Measurements from ENCODE around the gene CALR. TPM values are rescaled to one million over a fixed set of nuclear protein-coding genes. Genes with fewer than 3 reads are reported as not detected.
"Not testable (repeated sequence)": the region's sequence is repeated elsewhere in the genome, so short reads cannot be mapped to it uniquely, and the experiment has no call there.

The CALR gene
- total and polyA plus RNA-seq, 2 experiments from 2014 or later, result 1,015 to 1,238 TPM

DNA sequence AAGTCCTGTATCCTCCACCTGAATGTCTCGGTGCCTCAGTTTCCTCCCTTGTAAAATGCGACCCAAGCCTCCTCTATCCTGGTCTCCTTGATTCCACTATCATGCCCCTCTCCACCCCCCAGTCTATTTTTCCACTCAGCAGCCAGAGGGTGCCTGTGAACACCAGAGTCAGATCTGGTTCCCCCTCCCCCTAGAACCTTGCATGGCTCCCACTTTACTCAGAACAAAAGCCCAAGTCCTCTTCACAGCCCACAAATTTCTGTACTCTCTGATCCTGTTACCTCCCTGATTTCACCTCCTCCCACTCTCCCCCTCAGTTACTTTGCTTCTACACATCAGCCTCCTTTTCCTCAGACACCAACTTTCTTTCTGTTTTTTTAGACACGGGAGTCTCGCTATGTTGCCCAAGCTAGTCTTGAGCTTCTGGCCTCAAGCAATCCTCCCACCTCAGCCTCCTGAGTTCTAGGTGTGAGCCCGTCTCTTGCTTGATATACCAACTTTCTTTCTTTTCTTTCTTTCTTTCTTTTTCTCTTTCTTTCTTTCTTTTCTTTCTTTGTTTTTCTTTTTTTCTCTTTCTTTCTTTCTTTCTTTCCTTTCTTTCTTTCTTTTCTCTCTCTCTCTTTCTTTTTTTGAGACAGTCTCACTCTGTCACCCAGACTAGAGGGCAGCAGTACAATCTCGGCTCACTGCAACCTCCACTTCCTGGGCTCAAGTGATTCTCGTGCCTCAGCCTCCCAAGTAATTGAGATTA lies 31.8 kb downstream of the CALR start:
- in situ Hi-C loops (cut with MboI), result loop anchor here (10.0 to 25.0 kb wide), 2 partner anchors 295 to 617 kb away; no protein-coding TSS in a partner anchor
- Histone ChIP-seq H3K9me2 (ENCODE audit: insufficient read depth) (no peaks in the 10 kb centered on the region), H3K4me3 (no peak overlapping the region), H3K36me3 (ENCODE audit: low read depth) (no peaks in the 10 kb centered on the region), H3K79me2 (ENCODE audit: insufficient read depth) (no peaks in the 10 kb centered on the region), H2AFZ (no peak overlapping the region), H3K27ac (no peak overlapping the region), H3K9ac (no peak overlapping the region), H4K20me1 (ENCODE audit: insufficient read depth) (no peaks in the 10 kb centered on the region), H3K9me3 (ENCODE audit: low read depth) (no peaks in the 10 kb centered on the region), H3K4me2 (ENCODE audit: unreplicated experiment) (no peak overlapping the region), H3F3A (ENCODE audit: insufficient read depth) (peaks cover 9% of the 10 kb centered on the region; the same call in 1 of the 2 replicates), H3K4me1 (ENCODE audit: insufficient read depth) (peaks cover 14% of the 10 kb centered on the region), H3K27me3 (replicated peaks; ENCODE audit: insufficient read depth) (no peaks in the 10 kb centered on the region)
- 96 to 99% methylated on average over 7 of the region's 7 CpGs for WGBS, 2 experiments (ENCODE audit: low coverage in 1 of 2, low lambda C conversion rate in 2 of 2, missing lambda C conversion rate in 2 of 2)
- TF ChIP-seq EZH2phosphoT487 (IDR thresholded peaks at IDR 0.05; ENCODE audit: insufficient read depth, low read depth) (no peak), EZH2 (IDR thresholded peaks at IDR 0.05; ENCODE audit: insufficient read depth, poor library complexity, severe bottlenecking) (no peak)
- no peak for DNase-seq

DNA sequence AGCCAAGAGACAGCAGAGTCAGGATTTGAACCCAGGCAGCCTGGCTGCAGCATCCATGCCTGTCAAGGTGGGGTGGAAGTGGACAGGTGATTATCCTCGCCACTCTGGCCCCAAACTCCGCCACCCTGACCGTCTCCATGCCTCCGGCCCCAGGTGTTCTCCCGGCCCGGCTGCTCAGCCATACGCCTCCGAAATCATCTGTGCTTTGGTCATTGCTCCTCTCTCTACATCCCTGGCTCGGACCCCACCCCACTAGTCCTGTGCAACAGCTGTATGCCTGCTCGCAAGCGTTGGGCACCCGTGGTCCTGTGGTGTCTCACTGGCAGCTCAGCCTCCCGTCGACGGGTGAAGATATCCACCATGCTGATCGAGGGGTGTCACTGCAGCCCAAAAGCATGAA lies 34.8 kb downstream of the CALR start:
- Histone ChIP-seq H3K4me1 (ENCODE audit: insufficient read depth) (peaks cover 7% of the 10 kb centered on the region), H2AFZ (no peak overlapping the region), H4K20me1 (ENCODE audit: insufficient read depth) (no peaks in the 10 kb centered on the region), H3K79me2 (ENCODE audit: insufficient read depth) (no peaks in the 10 kb centered on the region), H3K4me3 (no peak overlapping the region), H3K27ac (no peak overlapping the region), H3K9me3 (ENCODE audit: low read depth) (no peaks in the 10 kb centered on the region), H3K9me2 (ENCODE audit: insufficient read depth) (no peaks in the 10 kb centered on the region), H3K4me2 (ENCODE audit: unreplicated experiment) (no peak overlapping the region), H3K36me3 (ENCODE audit: low read depth) (no peaks in the 10 kb centered on the region), H3F3A (ENCODE audit: insufficient read depth) (no peaks in the 10 kb centered on the region), H3K9ac (no peak overlapping the region), H3K27me3 (replicated peaks; ENCODE audit: insufficient read depth) (no peaks in the 10 kb centered on the region)
- in situ Hi-C loops (cut with MboI), result loop anchor here (10.0 to 25.0 kb wide), 2 partner anchors 292 to 614 kb away; no protein-coding TSS in a partner anchor
- TF ChIP-seq EZH2phosphoT487 (IDR thresholded peaks at IDR 0.05; ENCODE audit: insufficient read depth, low read depth) (no peak), EZH2 (IDR thresholded peaks at IDR 0.05; ENCODE audit: insufficient read depth, poor library complexity, severe bottlenecking) (no peak)
- DNase-seq, result no peak
- 48 to 51% methylated on average over 16 of the region's 16 CpGs for WGBS, 2 experiments (ENCODE audit: low coverage in 1 of 2, low lambda C conversion rate in 2 of 2, missing lambda C conversion rate in 2 of 2)

DNA sequence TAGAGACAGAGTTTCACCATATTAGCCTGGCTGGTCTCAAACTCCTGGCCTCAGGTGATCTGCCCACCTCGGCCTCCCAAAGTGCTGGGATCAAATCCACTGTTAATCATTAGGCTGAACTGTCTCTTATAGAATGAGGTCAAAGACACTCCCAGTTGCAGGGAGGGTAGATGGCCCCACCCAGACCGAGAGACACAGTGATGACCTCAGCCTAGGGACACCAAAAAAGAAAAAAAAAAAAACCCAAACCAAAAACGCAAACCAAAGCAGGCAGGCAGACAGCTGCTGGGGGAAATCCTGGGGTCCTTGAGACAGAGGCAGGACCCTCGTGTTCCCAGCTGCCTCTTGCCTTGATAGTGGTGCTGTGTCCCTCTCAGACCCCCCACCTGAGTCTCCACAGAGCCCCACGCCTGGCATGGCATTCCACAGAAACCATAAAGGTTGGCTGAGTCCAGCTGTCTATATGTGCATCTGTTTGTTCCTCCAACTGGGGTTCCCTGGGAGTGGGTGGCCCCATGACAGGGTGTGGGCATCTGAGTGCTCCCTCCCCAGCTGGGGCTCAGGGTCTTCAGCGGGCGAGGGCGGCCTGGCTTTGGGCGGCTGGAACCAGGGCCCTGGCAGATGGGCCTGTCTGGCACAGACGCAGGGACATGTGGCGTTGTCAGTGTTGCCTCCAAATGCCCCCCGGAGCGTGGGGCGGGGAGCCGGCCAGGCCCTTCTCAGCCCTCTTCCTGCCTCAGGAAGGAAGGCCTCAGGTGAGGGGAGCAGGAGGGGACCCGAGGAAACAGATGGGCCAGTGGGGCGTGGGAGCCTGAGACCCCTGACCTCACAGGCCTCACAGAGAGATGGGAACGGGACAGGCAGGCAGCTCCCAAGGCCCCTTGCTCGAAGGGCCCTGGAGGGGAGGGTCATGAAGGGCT lies 36.2 kb downstream of the CALR start:
- Histone ChIP-seq H3K27me3 (replicated peaks; ENCODE audit: insufficient read depth) (no peaks in the 10 kb centered on the region), H3K9me3 (ENCODE audit: low read depth) (no peaks in the 10 kb centered on the region), H3K27ac (no peak overlapping the region), H3K9me2 (ENCODE audit: insufficient read depth) (no peaks in the 10 kb centered on the region), H3K79me2 (ENCODE audit: insufficient read depth) (no peaks in the 10 kb centered on the region), H3K4me1 (ENCODE audit: insufficient read depth) (peaks cover 3% of the 10 kb centered on the region), H3K9ac (no peak overlapping the region), H3K4me3 (no peak overlapping the region), H4K20me1 (ENCODE audit: insufficient read depth) (no peaks in the 10 kb centered on the region), H3K4me2 (ENCODE audit: unreplicated experiment) (no peak overlapping the region), H2AFZ (no peak overlapping the region), H3K36me3 (ENCODE audit: low read depth) (no peaks in the 10 kb centered on the region), H3F3A (ENCODE audit: insufficient read depth) (no peaks in the 10 kb centered on the region)
- in situ Hi-C loops (cut with MboI), result loop anchor here (10.0 to 25.0 kb wide), 2 partner anchors 290 to 613 kb away; no protein-coding TSS in a partner anchor
- peak; percentile 51 for DNase-seq
- TF ChIP-seq EZH2phosphoT487 (IDR thresholded peaks at IDR 0.05; ENCODE audit: insufficient read depth, low read depth), result no peak
- no peak for TF ChIP-seq EZH2 (IDR thresholded peaks at IDR 0.05; ENCODE audit: insufficient read depth, poor library complexity, severe bottlenecking)
- 58 to 66% methylated on average over 18 to 19 of the region's 19 CpGs for WGBS, 2 experiments (ENCODE audit: low coverage in 1 of 2, low lambda C conversion rate in 2 of 2, missing lambda C conversion rate in 2 of 2)

DNA sequence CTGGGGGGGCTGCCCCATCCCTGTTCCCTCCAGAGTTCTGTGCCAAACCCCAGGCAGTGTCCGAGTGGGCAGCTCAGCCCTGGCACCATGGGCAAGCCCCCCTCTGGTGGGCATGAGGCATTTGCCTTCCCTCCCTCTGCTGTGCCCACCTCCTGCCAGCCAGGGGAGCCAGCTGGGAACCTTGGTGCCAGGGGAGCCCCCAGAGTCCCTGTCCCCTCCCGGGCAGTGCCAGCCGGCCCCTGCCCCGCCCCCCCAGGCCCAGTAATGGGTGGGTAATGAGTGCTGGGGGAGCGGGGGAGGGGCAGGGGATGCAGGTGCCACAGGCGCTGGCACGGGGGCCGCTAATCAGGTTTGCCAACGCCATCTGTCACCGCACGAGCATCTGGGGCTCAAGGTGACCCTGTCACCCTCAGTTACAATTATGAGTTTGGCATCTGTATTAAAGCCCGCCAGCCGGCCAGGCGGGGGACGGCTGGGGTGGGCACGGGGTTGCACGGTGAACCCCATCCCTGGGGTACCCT lies 36.9 kb downstream of the CALR start:
- no peaks in the 10 kb centered on the region for H3K4me1 ChIP-seq (ENCODE audit: insufficient read depth)
- H3K9me3 ChIP-seq (ENCODE audit: low read depth), result no peaks in the 10 kb centered on the region
- no peaks in the 10 kb centered on the region for H3K36me3 ChIP-seq (ENCODE audit: low read depth)
- H3K79me2 ChIP-seq (ENCODE audit: insufficient read depth), result no peaks in the 10 kb centered on the region
- no peak overlapping the region for H3K4me3 ChIP-seq
- H2AFZ ChIP-seq, result no peak overlapping the region
- no peak overlapping the region for H3K27ac ChIP-seq
- TF ChIP-seq EZH2 (IDR thresholded peaks at IDR 0.05; ENCODE audit: insufficient read depth, poor library complexity, severe bottlenecking) (no peak), EZH2phosphoT487 (IDR thresholded peaks at IDR 0.05; ENCODE audit: insufficient read depth, low read depth) (no peak)
- no peaks in the 10 kb centered on the region for H4K20me1 ChIP-seq (ENCODE audit: insufficient read depth)
- no peak overlapping the region for H3K9ac ChIP-seq
- H3K4me2 ChIP-seq (ENCODE audit: unreplicated experiment), result no peak overlapping the region
- in situ Hi-C loops (cut with MboI), result loop anchor here (10.0 kb wide), 1 partner anchor 290 kb away; no protein-coding TSS in a partner anchor
- H3K27me3 ChIP-seq (replicated peaks; ENCODE audit: insufficient read depth), result no peaks in the 10 kb centered on the region
- H3K9me2 ChIP-seq (ENCODE audit: insufficient read depth), result no peaks in the 10 kb centered on the region
- DNase-seq, result no peak
- WGBS, 2 experiments (ENCODE audit: low coverage in 1 of 2, low lambda C conversion rate in 2 of 2, missing lambda C conversion rate in 2 of 2), result 77 to 91% methylated on average over 7 to 17 of the region's 17 CpGs
- H3F3A ChIP-seq (ENCODE audit: insufficient read depth), result no peaks in the 10 kb centered on the region

DNA sequence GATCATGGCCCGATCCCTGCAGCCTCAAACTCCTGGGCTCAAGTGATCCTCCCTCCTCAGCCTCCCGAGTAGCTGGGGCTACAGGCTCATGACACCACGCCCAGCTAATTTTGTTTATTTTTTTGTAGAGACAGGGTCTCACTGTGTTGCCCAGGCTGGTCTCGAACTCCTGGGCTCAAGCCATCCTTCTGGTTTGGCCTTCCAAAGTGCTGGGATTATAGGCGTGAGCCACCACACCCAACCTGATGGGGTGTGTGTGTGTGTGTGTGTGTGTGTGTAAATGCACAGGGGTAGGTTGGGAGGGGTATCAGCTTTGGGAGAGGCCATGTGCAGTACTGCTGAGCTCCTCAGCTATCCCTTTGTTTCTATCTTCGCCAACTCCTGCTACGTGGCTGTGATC lies 37.7 kb downstream of the CALR start:
- not testable (repeated sequence) for DNase-seq; H3K4me2 ChIP-seq (ENCODE audit: unreplicated experiment); H4K20me1 ChIP-seq (ENCODE audit: insufficient read depth); H3K79me2 ChIP-seq (ENCODE audit: insufficient read depth); H3K9me2 ChIP-seq (ENCODE audit: insufficient read depth); H3K9ac ChIP-seq; H3F3A ChIP-seq (ENCODE audit: insufficient read depth); H3K4me1 ChIP-seq (ENCODE audit: insufficient read depth); H3K9me3 ChIP-seq (ENCODE audit: low read depth); H3K4me3 ChIP-seq; H3K27ac ChIP-seq; H2AFZ ChIP-seq; H3K27me3 ChIP-seq (replicated peaks; ENCODE audit: insufficient read depth); H3K36me3 ChIP-seq (ENCODE audit: low read depth)
- WGBS, 2 experiments (ENCODE audit: low coverage in 1 of 2, low lambda C conversion rate in 2 of 2, missing lambda C conversion rate in 2 of 2), result 55 to 62% methylated on average over 7 of the region's 7 CpGs
- in situ Hi-C loops (cut with MboI), result loop anchor here (10.0 kb wide), 1 partner anchor 289 kb away; no protein-coding TSS in a partner anchor
